A172 (cell line): ENCODE results near the gene KIAA1671. TPM values are rescaled to one million over a fixed set of nuclear protein-coding genes. Genes with fewer than 3 reads are reported as not detected.

Experiments used
- DNase-seq: peaks from one replicate; pipeline ENCODE4 v3.0.0-alpha.2; 2015; ENCODE audit warnings: low spot score
- total RNA-seq: library from RNA; depleted of rRNA; stranded (reverse); fragments of >200 nt; shearing (Covaris generic); gene quantifications from 2 replicates; pipeline ENCODE4 v1.2.3, GENCODE V29; 2014

KIAA1671 gene
- total RNA-seq, 1 experiment from 2014 or later: 6.1 TPM

DNA sequence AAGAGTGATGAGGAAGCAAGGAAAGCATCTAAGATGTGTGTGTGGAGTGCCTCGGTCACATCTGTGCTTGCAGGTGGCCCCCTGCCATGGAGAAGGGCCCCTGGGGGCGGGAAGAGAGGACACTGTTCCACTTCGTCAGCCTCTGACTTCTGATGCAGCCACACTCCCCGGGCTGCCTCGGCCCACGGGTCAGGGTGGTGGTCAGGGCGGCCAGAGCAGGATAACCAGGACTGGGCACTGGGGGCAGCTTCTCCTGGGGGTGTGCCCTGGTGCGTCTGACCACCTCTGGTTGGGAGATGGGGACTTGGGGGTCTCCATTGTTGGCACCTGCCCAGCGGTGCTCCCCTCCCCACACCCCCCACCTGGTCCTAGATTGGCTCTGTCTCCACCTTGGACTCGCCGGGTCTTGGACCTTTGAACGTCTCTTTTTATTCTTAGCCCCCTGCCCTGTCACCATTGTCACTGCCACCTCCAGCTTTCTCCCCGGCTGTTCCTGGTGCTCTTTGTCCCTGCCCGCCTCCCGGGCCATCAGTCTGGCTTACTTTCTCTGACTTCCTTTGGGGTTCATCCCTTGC is 114.4 kb downstream of the KIAA1671 start:
- DNase-seq: no peak

DNA sequence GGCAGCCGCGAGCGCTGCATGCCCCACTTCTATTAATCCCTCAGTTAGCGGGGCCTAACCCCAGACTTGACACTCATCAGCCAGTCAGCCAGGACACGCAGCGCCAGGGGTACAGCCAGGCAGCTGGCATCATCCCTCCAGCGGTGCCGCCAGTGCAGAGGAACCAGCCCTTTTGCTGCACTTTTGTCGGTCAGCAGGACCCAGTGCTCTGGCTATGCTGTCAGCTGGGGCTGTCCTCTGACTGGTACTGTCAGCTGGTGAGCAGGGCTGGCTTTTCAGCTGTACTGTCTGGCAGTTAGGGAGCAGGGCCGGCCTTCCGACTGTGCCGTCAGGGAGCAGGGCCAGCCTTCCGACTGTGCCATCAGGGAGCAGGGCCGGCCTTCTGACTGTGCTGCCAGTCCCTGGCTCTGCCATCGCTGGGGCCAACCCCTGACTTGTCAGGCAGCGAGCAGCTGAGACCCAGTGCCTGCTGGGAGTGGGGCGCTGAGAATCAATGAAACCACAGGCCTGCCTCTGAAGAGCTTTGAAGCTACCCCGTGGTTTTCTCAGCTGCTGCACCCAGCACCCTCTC is 115.4 kb downstream of the KIAA1671 start:
- no peak for DNase-seq

DNA sequence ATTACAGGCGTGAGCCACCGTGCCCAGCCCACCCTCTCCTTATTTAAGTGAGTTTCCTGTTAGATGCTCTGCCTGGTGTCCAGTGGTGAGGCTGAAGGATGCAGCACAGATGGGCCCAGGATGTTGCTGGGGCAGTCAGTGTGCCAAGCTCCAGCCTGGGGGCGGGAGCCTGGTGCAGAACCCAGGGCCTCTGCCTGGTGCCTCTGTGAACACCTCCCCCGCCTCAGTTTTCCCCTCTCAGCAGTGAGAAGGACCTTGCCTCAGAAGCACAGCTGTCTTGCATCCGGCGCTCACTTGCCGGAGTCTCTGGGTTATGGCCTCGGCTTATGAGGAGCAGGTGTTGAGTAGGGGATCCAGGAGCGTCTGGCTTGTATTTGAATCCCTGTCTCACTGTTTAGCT is 116.2 kb downstream of the KIAA1671 start:
- no peak for DNase-seq

DNA sequence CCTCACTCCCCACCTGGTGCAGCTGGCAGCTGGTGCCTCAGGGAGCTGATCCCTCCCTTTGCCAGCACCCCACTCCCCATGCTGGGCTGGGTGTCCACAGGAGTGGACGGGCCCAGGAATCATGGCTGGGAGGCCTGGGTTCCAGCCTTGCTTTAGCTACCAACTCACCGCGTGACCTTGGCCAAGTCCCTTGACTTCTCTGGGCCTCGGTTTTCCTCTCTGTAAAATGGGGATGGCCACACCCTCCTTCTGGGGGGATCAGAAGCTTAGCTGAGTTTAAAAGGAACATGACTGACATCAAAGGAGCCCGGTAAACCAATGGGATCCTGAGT is 116.9 kb downstream of the KIAA1671 start:
- DNase-seq: no peak

DNA sequence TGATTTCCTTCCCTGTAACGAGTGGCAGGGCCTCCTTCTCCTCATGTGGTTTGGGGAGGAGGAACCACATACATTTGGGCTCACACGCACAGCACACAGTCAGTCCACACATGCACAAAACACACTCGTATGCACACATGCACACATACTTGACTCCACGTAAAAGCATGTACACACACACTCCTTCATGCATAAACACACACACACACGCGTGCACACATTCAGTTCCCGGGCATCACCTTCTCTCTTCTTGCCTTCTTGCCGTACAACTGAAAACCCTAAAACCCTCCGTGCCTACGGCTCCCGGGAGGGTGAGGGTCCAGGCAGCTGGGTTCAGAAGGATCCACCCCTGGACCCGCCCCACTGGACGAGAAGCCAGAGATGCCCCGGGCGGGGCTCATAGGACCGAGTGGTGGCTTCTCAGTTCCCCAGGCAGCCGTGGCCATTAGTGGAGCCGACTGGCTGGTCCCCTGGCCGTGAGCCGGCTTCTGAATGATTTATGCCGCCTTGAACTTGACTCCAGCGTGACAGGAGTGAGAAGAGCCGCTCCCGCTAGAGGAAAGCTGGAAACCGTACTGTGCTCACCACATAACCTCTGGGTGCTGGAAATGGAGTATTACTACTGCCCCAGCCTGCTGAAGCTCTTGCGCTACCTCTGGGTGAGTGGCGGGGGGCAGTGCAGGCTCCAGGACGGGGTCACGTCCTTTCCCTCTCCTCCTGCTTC is 117.4 kb downstream of the KIAA1671 start:
- DNase-seq: no peak

DNA sequence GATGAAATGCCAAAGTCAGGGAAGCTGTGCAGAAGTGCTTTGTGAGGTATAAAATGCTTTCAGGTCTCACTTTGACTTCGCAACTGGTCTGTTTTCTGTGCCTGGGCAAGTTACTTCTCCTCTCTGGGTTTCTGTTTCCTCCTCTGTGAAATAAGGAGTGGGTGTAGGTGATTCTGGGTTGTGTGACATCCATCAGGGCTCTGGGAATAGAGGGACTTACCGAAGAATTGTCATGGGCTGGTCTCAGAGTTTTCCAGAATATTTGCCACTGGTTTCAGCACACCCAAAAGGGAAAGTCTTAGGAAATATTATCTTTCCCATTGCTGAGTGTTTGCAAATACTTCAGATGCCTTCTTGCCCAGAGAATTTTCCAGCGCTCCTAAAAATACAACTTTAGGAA is 118.4 kb downstream of the KIAA1671 start:
- DNase-seq: no peak

DNA sequence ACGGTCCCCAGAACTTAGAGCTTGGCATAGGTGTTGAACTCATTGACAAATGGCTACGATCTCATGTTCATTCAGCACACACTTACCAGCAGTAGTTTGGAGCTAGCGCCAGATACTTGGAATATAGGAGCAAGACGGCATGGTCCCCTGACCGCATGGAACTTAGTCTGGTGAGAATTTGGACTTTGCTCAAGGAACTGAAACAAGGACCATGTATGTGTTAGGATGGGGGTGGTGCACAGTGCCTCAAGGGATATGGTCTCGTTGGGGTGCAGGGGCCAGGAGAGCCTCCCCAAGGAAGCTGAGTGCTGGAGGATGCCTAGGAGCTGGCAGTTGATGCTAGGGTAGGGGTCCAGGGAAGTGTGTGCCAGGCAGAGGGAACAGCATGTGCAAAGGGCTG is 119.2 kb downstream of the KIAA1671 start:
- no peak for DNase-seq

DNA sequence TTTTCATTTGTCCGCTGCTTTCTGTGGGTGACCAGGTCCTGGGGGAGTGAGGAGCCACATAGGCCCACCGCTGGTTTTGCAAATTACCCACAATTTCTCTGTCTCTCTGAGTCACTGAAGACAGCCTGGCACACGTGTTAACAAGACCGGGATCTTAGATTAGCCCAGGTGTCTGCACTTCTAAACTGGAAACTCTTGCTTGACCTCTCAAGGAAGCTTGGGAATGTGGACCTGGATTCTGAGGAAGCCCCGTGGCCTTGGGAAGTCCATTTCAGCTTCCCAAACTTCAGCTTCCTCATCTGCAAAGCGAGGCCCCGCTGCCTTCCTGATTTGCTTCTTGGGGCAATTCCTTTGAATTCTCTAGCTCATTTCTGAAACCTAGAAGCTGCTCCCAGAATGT is 119.9 kb downstream of the KIAA1671 start:
- DNase-seq: no peak

DNA sequence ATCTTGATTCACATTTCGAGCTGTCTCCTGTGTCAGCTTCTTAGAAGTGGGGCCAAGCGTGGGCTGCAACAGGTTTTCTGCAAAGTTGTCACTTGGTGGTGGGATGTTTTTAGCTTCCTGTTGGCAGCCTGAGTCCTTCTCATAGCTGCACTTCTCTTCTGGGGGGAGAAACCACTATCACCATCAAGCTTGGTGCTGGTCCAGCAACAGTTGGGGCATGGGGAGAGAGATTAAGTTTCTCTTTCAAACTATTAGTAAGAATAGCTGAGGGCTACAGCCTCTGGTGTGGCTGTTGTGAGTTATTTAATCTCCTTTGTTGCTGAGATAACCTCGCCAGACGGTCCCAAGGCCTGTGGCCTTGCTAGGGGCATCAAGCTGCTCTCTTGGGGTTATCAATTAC is 123.8 kb downstream of the KIAA1671 start:
- DNase-seq: no peak

DNA sequence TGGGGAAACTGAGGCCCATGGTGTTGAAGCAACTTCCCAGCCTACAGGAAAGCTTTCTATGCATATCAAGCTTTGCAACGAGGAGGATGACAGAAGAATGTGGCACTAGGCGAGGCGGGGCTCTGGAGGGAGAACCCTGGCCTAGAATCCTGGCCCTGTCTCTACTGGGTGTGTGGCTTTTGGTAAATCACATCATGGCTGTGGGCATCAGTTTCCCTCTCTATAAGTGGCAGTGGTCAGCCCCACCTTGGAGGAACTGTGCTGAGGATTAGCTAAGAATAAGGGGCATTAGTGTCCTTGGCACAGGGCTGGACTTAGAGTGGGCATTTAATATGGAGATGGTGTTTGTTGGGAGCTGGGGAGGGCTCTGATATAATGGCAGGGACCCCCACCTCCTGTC is 124.5 kb downstream of the KIAA1671 start:
- DNase-seq: no peak

DNA sequence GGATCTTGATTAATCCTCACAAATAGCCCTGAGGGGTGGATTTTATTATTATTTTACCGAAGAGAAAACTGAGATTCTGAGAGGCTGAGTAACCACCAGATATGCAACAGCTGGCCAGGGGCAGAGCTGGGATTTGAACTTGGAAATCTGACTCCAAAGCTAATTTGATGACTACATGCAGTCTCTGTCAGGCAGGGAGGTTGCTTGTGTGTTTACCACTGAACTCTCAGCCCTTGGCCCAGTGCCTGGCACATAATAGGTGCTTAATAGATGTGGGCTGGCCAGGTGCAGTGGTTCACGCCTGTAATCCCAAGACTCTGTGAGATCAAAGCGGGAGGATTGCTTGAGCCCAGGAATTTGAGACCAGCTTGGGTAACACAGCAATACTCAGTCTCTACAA is 125.4 kb downstream of the KIAA1671 start:
- DNase-seq: no peak

DNA sequence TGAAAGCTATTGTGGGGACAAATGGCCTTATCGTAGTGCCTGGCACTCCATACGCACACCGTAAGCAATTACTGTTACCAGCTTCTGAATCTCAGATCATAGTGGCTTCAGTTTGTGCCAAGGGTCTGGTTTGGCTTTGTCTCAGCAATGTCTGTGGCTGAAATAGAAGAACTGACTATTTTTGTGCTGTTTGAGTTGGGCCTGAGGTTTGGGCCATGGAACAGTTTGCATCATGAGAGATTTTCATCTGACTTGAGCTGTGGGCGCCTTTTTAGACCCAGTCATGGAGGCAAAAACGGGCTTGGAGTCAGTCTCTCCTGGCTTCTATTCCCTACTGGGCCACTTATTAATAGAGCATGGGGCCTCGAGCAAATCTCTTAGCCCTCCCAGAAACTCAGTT is 126.1 kb downstream of the KIAA1671 start:
- DNase-seq: no peak

DNA sequence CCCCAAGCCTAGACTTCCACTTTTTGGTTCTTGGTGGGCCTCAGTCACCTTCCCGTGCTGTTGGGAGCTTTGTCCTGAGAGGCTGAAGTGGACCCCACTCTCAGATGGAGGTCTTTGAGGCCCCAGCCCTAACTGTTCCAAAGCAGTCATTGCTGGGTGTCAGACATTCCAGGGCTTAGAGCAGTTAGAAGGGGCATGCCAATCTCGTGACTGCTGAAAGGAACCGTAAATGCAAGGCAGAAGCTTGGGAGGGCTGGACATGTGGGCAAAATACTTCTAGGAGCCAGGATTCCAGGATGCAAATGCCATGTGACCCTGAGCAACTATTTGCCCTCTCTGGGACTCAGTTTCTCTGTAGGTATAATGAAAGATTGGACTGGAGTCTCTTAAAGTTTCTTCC is 128.3 kb downstream of the KIAA1671 start:
- no peak for DNase-seq

DNA sequence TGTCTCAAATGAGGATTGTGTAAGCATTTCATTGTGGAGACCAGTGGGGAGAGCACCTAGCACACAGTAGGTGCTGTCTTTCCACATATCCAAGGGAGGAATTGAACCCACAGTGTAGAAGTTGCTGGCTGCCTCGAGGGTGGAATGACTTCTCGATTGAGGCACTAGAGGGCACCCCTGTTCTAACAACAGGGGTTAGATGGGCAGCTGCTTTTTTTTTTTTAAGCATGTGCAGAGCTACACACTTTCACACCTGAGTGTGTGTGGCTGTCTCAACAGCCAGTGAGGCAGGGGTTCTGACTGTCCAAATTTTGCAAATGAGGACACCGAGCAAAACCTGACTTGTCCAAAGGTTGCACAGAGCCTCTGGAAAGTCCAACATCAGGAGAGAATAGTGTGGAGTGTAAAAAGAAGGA is 128.9 kb downstream of the KIAA1671 start:
- DNase-seq: no peak

DNA sequence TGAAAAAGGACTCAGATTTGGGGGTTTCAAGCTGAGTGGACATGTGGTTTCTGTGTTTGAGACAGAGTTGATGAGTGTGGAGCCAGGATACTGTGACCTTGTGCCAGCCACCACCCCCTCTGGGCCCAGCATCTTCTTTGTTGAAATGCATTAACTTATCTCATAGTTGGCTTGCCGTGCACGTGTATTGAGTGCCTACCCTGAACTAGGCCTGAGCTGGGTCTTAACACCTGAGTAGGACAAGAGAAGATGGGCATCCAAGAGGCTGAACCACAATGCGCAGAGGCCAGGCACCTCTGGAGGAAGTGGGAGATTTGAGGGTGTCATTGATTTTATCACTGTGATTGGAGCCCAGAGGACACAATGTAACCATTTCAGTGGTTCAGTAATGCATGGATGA is 129.6 kb downstream of the KIAA1671 start:
- DNase-seq: no peak

DNA sequence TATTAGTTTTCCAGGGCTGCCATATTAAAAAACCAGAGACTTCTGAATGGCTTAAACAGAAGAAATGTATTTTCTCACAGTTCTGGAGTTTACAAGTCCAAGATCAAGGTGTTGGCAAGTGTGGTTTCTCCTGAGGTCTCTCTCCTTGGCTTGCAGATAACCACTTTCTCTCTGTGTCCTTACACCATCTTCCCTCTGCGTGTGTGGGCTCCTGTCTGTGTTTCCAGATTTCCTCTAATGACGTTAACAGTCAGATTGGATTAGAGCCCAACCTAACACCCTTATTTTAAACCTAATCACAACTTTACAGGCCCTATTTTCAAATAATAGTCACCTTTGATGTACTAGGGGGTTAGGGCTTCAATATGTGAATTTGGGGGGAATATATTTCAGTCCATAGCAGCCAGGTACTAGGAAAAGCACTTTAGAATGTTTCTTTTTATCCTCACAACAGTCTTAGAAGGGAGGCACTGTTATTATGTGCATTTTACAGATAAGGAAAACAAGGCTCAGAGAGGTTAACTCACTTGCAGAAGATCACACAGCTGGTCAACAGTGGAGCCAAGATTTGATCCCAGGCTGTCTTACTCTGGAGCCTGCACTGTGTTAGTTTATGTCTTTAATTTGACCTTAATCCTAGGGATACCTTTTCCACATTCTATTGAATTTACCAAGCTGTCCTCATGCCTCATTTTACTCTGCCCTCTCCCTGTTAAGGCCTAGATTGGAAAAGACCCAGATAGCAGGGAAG is 130.7 kb downstream of the KIAA1671 start:
- DNase-seq: no peak

DNA sequence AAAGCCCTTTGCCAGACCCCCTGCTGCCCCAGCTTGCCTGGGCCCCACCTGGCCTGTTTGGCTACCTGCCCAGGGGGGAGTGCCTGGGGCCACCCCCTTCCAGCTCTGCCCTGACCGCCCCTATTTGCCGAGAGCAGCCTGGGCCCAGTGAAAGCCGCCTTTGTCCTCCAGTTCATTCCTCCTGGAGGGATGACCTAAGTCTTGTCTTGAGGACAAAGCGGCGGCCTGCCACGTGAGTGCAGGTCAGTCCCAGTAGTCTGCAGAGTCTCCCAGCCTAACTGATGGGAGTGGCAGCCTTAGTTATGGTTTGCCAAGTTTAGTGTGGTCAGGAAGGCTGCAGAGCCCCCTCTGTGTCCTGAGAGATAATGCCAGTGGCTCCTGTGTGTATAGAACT is 131.3 kb downstream of the KIAA1671 start:
- no peak for DNase-seq

DNA sequence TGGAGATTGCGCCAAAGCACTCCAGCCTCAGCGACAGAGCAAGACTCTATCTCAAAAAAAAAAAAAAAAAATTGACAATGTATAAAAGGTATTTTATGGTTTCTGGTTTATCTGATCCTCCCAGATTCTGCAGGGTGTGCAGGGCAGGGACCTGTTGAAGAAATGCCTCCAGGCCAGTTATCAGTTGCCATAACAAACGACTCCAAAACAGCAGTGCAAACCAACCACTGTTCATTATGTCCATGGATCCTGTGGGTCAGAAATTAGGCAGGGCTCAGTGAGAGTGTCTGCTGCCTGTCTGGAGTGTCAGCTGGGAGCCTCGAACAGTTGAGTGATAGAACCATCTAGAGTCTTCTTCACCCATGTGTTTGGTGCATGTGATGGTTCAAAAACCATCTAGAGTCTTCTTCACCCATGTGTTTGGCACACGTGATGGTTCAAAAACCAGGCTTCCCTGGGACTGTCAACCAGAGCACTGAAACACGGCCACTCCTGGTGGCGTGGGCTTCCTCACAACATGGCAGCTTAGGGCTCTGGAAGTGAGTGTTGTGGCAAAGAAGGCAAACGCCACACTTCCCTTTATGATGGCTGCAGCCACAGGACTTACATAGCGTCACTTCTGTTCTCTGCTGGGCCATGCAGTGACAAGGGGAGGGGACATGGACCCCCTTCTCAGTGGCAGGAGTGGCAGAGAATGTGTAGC is 132.0 kb downstream of the KIAA1671 start:
- no peak for DNase-seq

DNA sequence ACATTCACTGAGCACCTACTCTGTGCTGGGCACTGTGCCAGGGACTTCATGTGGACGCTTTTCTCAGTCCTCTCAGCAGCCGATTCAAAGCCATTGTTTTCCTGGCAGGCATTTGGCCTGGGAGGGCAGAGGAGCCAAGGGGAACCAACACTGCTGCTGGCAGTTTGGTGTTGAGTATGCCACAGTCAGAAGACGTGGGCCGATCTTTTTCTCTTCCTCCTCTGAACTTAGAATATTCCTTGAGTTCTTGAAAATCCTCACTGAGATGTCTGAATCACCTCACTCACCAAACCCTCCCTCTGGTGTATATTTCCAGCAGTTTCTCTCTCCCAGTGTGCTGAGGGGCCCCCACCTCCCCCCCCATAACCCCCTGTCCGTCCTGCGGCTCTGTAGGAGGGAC is 132.6 kb downstream of the KIAA1671 start:
- no peak for DNase-seq

DNA sequence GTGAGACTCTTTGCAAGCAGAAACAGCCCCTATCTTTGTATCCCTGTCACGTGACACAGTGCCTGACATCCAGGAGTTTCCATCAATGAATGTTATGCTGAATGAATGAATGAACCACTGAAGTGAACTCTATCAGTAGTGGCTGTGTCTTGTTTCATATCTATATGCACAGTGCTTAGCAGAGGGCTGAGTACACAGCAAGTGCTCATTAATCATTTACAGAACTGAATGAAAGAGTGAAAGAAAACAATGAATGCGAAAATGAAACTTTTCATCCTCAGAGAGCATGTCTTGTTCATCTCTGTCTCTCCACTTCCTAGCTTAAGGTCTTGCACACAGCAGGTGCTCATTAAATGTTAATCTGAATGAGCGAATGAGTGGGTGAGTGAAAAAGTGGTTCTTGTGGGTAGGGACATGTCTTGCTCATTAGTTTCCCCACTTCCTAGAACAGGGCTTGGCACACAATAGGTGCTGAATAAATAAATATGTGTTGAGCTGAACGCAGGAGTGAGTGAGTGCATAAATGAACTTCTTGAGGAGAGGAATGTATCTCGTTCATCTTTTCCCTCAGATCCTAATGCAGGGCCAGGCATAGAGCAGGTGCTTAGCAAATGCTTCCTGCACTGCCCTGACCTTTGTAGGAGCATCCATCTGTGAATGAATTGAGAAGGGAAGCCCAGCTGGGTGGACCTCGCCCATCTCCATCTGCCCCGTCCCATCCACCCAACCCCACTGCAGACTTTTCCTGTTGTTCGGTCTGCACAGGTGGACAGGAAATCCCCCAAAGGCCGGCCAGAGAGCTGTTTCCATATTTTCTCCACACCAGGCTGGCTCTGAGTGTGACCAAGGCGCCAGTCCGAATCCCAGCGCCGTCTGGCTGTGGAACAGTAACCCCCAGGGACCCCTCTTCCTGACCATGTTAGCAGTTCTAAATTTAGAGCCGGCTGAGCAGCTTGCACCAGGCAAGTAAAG is 133.7 kb downstream of the KIAA1671 start:
- no peak for DNase-seq

DNA sequence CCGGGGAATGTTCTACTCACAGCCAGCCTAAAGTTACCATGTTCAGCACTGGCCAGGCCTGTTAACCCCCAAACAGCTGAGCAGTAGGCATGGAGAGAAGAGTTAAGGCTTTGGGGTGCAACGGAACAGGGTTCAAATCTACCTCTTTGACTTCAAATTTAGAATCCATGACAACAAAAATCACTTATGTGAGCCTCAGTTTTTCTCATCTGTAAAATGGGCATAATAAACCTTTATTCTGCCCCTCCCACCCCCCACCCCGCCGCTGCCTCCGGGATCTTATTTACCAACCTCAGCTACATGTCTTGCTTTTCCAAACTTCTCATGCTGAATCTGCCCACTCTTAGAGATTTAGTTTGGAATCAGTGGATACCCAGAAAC is 134.4 kb downstream of the KIAA1671 start:
- DNase-seq: no peak
